Measurements from ENCODE around the gene CDK4.
"Not testable (repeated sequence)": the region's sequence is repeated elsewhere in the genome, so short reads cannot be mapped to it uniquely, and the experiment has no call there.

The CDK4 gene

GRCh38 chr12:57717846-57718640 lies 34.1 kb downstream of the CDK4 start:
- H3K4me3 ChIP-seq: no peak overlapping the region
- H3K36me3 ChIP-seq (replicated peaks): peaks cover 18% of the 10 kb centered on the region
- H3K4me1 ChIP-seq: no peaks in the 10 kb centered on the region
- DNase-seq (ENCODE audit: low spot score in 2 of 2): no peak
- H3K27me3 ChIP-seq (ENCODE audit: low read depth): no peaks in the 10 kb centered on the region
- in situ Hi-C loops (cut with MboI; ENCODE audit: low sequenced_read_pairs): no loop called here
- no peaks in the 10 kb centered on the region for H3K9me3 ChIP-seq

DNA sequence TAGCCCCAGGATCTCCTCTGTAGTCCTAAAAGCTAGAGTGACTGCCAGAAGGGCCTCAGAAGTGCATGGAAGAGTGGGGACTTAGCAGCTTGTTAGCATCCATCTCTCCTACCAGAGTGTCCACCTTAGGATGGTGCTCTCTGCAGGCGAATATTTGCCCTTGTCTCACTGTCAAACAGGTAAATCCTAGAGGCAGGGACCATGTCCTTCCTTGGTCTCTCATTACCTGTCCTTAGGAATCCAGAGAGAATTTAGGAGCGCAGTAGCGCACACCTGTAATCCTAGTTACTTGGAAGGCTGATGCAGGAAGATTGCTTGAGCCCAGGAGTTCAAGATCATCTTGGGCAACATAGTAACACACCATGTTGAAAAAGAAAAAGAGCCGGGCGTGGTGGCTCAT lies 35.0 kb downstream of the CDK4 start:
- Histone ChIP-seq H3K36me3 (replicated peaks) (peaks cover 18% of the 10 kb centered on the region), H3K27me3 (ENCODE audit: low read depth) (no peaks in the 10 kb centered on the region), H3K9me3 (no peaks in the 10 kb centered on the region), H3K4me1 (no peaks in the 10 kb centered on the region), H3K4me3 (no peak overlapping the region)
- in situ Hi-C loops (cut with MboI; ENCODE audit: low sequenced_read_pairs): no loop called here
- DNase-seq (ENCODE audit: low spot score in 2 of 2): no peak

GRCh38 chr12:57716305-57716704 lies 35.8 kb downstream of the CDK4 start:
- Histone ChIP-seq H3K4me1 (no peaks in the 10 kb centered on the region), H3K36me3 (replicated peaks) (peaks cover 18% of the 10 kb centered on the region), H3K27me3 (ENCODE audit: low read depth) (no peaks in the 10 kb centered on the region), H3K9me3 (no peaks in the 10 kb centered on the region), H3K4me3 (no peak overlapping the region)
- in situ Hi-C loops (cut with MboI; ENCODE audit: low sequenced_read_pairs): no loop called here
- DNase-seq (ENCODE audit: low spot score in 2 of 2): no peak

GRCh38 chr12:57715786-57716185 lies 36.3 kb downstream of the CDK4 start:
- H3K36me3 ChIP-seq (replicated peaks): peaks cover 18% of the 10 kb centered on the region

DNA sequence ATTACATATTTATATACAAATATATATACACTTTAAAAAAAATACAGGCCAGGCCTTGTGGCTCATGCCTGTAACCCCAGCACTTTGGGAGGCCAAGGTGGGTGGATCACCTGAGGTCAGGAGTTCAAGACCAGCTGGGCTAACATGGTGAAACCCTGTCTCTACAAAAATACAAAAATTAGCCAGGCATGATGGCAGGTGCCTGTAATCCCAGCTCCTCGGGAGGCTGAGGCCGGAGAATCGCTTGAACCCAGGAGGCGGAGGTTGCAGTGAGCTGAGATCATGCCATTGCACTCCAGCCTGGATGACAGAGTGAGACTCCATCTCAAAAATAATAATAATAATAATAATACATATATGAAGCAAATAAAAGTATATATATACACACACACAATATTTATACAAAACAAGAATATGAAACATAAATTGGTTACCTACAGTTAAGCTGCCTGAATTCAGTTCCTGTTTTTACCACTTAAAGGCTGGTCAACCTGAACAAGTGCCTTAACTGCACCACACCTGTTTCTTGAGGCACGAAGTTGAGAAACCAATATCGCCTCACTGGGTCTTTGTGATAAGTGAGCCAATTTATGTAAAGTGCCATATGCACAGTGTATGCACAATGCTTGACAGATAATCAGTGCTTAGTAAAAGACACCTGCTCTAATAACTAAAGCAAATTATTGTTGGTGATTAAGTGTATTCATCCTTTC lies 36.9 kb downstream of the CDK4 start:
- H3K36me3 ChIP-seq (replicated peaks): peaks cover 18% of the 10 kb centered on the region
- in situ Hi-C loops (cut with MboI; ENCODE audit: low sequenced_read_pairs): not testable (repeated sequence)

More at GRCh38 chr12:57715786-57716185, 36.3 kb downstream of the CDK4 start:
- Histone ChIP-seq H3K4me3 (no peak overlapping the region), H3K4me1 (no peaks in the 10 kb centered on the region), H3K27me3 (ENCODE audit: low read depth) (no peaks in the 10 kb centered on the region), H3K9me3 (no peaks in the 10 kb centered on the region)
- DNase-seq (ENCODE audit: low spot score in 2 of 2): no peak
- in situ Hi-C loops (cut with MboI; ENCODE audit: low sequenced_read_pairs): no loop called here

GRCh38 chr12:57713209-57713608 lies 38.9 kb downstream of the CDK4 start:
- H3K27me3 ChIP-seq (ENCODE audit: low read depth): no peaks in the 10 kb centered on the region
- no peaks in the 10 kb centered on the region for H3K4me1 ChIP-seq
- DNase-seq (ENCODE audit: low spot score in 2 of 2): no peak
- no peaks in the 10 kb centered on the region for H3K9me3 ChIP-seq
- H3K4me3 ChIP-seq: no peak overlapping the region
- peaks cover 9% of the 10 kb centered on the region for H3K36me3 ChIP-seq (replicated peaks)
- in situ Hi-C loops (cut with MboI; ENCODE audit: low sequenced_read_pairs): no loop called here

More for the DNA sequence above, 36.9 kb downstream of the CDK4 start:
- H3K4me1 ChIP-seq; H3K27me3 ChIP-seq (ENCODE audit: low read depth); H3K9me3 ChIP-seq; H3K4me3 ChIP-seq; DNase-seq (ENCODE audit: low spot score in 2 of 2): not testable (repeated sequence)

- H3K4me1 ChIP-seq: no peaks in the 10 kb centered on the region
- H3K4me3 ChIP-seq: no peak overlapping the region
- H3K36me3 ChIP-seq (replicated peaks): peaks cover 5% of the 10 kb centered on the region
- H3K9me3 ChIP-seq: no peaks in the 10 kb centered on the region
- DNase-seq (ENCODE audit: low spot score in 2 of 2): no peak
- no peaks in the 10 kb centered on the region for H3K27me3 ChIP-seq (ENCODE audit: low read depth)
- in situ Hi-C loops (cut with MboI; ENCODE audit: low sequenced_read_pairs): no loop called here
These were observed 39.4 kb downstream of the CDK4 start for GRCh38 chr12:57712701-57713100.

DNA sequence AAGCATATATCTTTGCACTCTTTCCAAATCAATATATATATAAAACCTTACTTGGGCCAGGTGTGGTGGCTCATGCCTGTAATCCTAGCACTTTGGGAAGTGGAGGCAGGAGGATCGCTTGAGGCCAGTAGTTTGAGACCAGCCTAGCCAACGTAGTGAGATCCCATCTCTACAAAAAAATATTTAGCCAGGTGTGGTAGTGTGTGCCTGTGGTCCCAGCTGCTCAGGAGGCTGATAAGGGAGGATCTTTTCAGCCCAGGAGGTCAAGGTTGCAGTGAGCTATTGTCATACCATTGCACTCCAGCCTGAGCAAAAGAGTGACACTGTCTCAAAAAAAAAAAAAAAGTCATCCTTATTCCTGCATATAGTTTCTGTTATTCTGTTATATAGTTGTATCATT lies 43.8 kb downstream of the CDK4 start:
- Histone ChIP-seq H3K27me3 (ENCODE audit: low read depth) (no peaks in the 10 kb centered on the region), H3K4me3 (no peak overlapping the region), H3K36me3 (replicated peaks) (no peaks in the 10 kb centered on the region; the same call in 1 of the 2 replicates), H3K9me3 (no peaks in the 10 kb centered on the region; the same call in 1 of the 2 replicates), H3K4me1 (no peaks in the 10 kb centered on the region)
- in situ Hi-C loops (cut with MboI; ENCODE audit: low sequenced_read_pairs): no loop called here
- DNase-seq (ENCODE audit: low spot score in 2 of 2): no peak

- no peaks in the 10 kb centered on the region; the same call in none of the 2 replicates for H3K36me3 ChIP-seq (replicated peaks)
- no peak overlapping the region for H3K4me3 ChIP-seq
- no peaks in the 10 kb centered on the region; the same call in 1 of the 2 replicates for H3K9me3 ChIP-seq
- in situ Hi-C loops (cut with MboI; ENCODE audit: low sequenced_read_pairs): no loop called here
- H3K27me3 ChIP-seq (ENCODE audit: low read depth): no peaks in the 10 kb centered on the region
- no peaks in the 10 kb centered on the region for H3K4me1 ChIP-seq
- DNase-seq (ENCODE audit: low spot score in 2 of 2): no peak
These were observed 44.9 kb downstream of the CDK4 start for GRCh38 chr12:57707250-57707649.

DNA sequence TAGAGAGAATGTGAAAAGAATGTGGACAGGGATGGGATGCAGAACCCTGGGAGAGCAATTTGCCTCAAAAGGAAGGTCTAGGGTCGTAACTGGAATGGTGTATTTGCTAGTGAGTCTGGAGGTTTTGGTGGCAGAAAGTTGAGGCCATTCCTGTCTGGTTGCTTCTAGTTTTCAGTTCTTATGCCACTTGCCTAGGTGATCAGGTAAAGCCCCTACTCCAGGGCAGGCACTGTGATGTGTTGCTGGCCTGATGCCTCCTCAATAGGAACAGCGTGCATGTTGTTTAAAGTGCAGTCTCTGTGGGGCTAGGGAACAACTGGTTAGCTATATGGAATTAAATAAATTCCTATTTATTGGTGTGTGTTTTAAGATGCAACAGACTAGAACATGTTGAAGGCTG lies 51.8 kb downstream of the CDK4 start:
- Histone ChIP-seq H3K4me1 (no peaks in the 10 kb centered on the region), H3K36me3 (replicated peaks) (peaks cover 3% of the 10 kb centered on the region), H3K27me3 (ENCODE audit: low read depth) (no peaks in the 10 kb centered on the region), H3K4me3 (no peak overlapping the region), H3K9me3 (no peaks in the 10 kb centered on the region; the same call in 1 of the 2 replicates)
- no peak for DNase-seq (ENCODE audit: low spot score in 2 of 2)
- in situ Hi-C loops (cut with MboI; ENCODE audit: low sequenced_read_pairs): no loop called here

GRCh38 chr12:57698414-57698813 lies 53.7 kb downstream of the CDK4 start:
- in situ Hi-C loops (cut with MboI; ENCODE audit: low sequenced_read_pairs): no loop called here
- Histone ChIP-seq H3K36me3 (replicated peaks) (peaks cover 3% of the 10 kb centered on the region; the same call in 1 of the 2 replicates), H3K4me3 (no peak overlapping the region), H3K27me3 (ENCODE audit: low read depth) (no peaks in the 10 kb centered on the region), H3K9me3 (no peaks in the 10 kb centered on the region; the same call in 1 of the 2 replicates), H3K4me1 (no peaks in the 10 kb centered on the region; the same call in 1 of the 2 replicates)
- DNase-seq (ENCODE audit: low spot score in 2 of 2): no peak
